ENCODE results near the gene IL1F10.

The IL1F10 gene

GRCh38 chr2:113112871-113113270 is 45.1 kb downstream of the IL1F10 start:
- DNase-seq, result no peak

- DNase-seq, result no peak
These were observed 46.0 kb downstream of the IL1F10 start for GRCh38 chr2:113113807-113114206.

- DNase-seq, result no peak
These were observed 46.6 kb downstream of the IL1F10 start for GRCh38 chr2:113114224-113114945.

- DNase-seq, result no peak
These were observed 47.2 kb downstream of the IL1F10 start for GRCh38 chr2:113114996-113115395.

- no peak for DNase-seq
These were observed 48.6 kb downstream of the IL1F10 start for GRCh38 chr2:113116100-113116958.

GRCh38 chr2:113117541-113118262 is 49.9 kb downstream of the IL1F10 start:
- peak in 1 of 2 donors; percentile 80 for DNase-seq

- DNase-seq, result no peak
These were observed 50.5 kb downstream of the IL1F10 start for GRCh38 chr2:113118263-113118657.

GRCh38 chr2:113119111-113119510 is 51.3 kb downstream of the IL1F10 start:
- peak; percentile 37 to 49 for DNase-seq

GRCh38 chr2:113120861-113121260 is 53.1 kb downstream of the IL1F10 start:
- no peak for DNase-seq

- no peak for DNase-seq
These were observed 54.6 kb downstream of the IL1F10 start for GRCh38 chr2:113122364-113122763.

- peak; percentile 61 to 77 for DNase-seq
These were observed 56.0 kb downstream of the IL1F10 start for GRCh38 chr2:113123726-113124125.

GRCh38 chr2:113124181-113124961 is 56.6 kb downstream of the IL1F10 start:
- peak; percentile 65 to 80 for DNase-seq
